ENCODE results near the gene POLA1.

POLA1 gene

DNA sequence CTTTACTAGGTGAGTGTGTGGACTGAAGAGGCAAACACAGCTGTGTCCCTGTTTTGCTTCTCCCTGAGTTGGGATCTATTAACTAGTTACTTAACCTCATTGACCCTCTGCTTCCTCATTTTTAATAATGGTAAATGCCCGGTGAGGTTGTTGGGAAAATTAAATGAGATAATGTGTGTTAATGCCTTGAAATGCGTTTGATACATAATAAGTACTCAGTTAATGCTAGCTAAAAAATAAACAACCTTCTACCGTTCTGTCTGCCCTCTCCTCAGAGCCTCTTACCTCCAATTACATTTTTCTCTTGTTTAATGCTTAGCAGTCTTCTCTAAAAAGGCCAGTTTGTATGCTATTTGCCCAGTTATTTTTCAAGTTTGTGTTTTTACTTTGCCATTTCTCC, 70.3 kb downstream of the POLA1 start:
- peaks cover 80% of the 10 kb centered on the region for H3K36me3 ChIP-seq (ENCODE audit: control insufficient read depth, low read depth, low read length)
- no peak overlapping the region for H3K9ac ChIP-seq (ENCODE audit: low read length)
- H3K4me3 ChIP-seq (ENCODE audit: low read length), result no peak overlapping the region
- no peaks in the 10 kb centered on the region for H3K4me1 ChIP-seq (ENCODE audit: control insufficient read depth, low read depth, low read length)
- H3K27me3 ChIP-seq (ENCODE audit: control insufficient read depth, insufficient read depth, low read length), result no peaks in the 10 kb centered on the region
- H3K27ac ChIP-seq (ENCODE audit: low read length), result no peak overlapping the region
- no peaks in the 10 kb centered on the region for H3K9me3 ChIP-seq (ENCODE audit: control insufficient read depth, low read depth, low read length)

DNA sequence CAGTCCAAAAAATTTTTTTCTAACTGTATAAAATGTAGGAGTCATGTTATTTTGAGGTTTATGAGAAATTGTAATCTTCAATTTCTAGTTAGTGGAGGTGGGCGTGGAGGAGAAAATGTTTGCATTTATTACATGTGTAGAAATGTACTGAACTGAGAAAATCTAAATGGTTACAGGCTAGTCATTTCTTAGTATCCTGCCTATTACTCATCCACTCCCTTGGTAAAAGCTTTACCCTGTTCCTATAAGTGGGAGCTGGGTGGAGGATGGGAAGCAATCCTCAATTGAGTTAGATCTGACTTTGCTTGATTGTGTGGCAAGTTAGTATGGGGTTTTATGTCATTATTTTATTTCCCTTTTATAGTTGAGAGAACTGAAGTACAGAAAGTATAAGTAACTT, 73.8 kb downstream of the POLA1 start:
- Histone ChIP-seq H3K36me3 (ENCODE audit: control insufficient read depth, low read depth, low read length) (peaks cover 68% of the 10 kb centered on the region), H3K27me3 (ENCODE audit: control insufficient read depth, insufficient read depth, low read length) (no peaks in the 10 kb centered on the region), H3K27ac (ENCODE audit: low read length) (no peak overlapping the region), H3K4me3 (ENCODE audit: low read length) (no peak overlapping the region), H3K9ac (ENCODE audit: low read length) (no peak overlapping the region), H3K9me3 (ENCODE audit: control insufficient read depth, low read depth, low read length) (no peaks in the 10 kb centered on the region), H3K4me1 (ENCODE audit: control insufficient read depth, low read depth, low read length) (no peaks in the 10 kb centered on the region)

DNA sequence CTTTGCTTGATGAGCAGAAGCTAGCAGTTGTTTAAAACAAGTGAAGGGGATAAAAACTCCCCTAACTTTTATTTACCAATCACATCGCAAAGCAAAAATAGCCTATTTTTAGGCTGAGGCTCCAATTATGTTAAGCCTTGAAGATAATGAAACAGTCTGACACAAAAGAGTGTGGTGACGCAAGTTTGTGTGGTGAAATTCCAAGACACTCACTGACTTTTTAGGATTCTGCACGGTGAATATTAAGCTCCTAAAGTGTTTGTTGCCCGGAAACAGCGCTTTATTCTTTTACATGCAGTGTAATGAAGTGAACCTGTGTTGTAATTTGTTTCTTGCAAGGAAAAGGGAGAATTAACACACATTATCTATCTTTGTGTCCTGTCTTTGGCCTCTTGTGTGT, 74.8 kb downstream of the POLA1 start:
- no peak overlapping the region for H3K9ac ChIP-seq (ENCODE audit: low read length)
- no peaks in the 10 kb centered on the region for H3K9me3 ChIP-seq (ENCODE audit: control insufficient read depth, low read depth, low read length)
- no peak overlapping the region for H3K27ac ChIP-seq (ENCODE audit: low read length)
- H3K4me3 ChIP-seq (ENCODE audit: low read length), result no peak overlapping the region
- no peaks in the 10 kb centered on the region for H3K4me1 ChIP-seq (ENCODE audit: control insufficient read depth, low read depth, low read length)
- H3K36me3 ChIP-seq (ENCODE audit: control insufficient read depth, low read depth, low read length), result peaks cover 74% of the 10 kb centered on the region
- H3K27me3 ChIP-seq (ENCODE audit: control insufficient read depth, insufficient read depth, low read length), result no peaks in the 10 kb centered on the region

DNA sequence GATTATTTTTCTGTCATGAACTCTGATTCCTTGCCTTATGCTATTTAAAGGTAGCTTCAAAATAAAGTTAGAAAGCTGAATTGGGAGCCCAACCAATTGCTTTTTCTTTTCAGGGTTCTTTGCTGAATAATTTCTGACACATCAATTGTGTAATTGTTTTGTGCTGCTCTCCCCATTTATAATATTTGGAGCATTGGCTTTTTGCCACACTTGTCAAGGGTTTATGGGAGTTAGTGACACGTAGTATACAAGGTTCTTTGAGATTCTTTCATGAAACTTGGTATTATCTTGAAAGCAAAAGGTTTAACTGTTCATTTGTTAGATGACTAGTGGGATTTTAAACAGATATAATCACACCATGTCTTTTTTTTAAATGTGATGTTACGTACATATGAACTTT, 80.9 kb downstream of the POLA1 start:
- Histone ChIP-seq H3K9ac (ENCODE audit: low read length) (no peak overlapping the region), H3K27me3 (ENCODE audit: control insufficient read depth, insufficient read depth, low read length) (no peaks in the 10 kb centered on the region), H3K9me3 (ENCODE audit: control insufficient read depth, low read depth, low read length) (no peaks in the 10 kb centered on the region), H3K36me3 (ENCODE audit: control insufficient read depth, low read depth, low read length) (peaks cover 56% of the 10 kb centered on the region), H3K27ac (ENCODE audit: low read length) (no peak overlapping the region), H3K4me3 (ENCODE audit: low read length) (no peak overlapping the region), H3K4me1 (ENCODE audit: control insufficient read depth, low read depth, low read length) (no peaks in the 10 kb centered on the region)

DNA sequence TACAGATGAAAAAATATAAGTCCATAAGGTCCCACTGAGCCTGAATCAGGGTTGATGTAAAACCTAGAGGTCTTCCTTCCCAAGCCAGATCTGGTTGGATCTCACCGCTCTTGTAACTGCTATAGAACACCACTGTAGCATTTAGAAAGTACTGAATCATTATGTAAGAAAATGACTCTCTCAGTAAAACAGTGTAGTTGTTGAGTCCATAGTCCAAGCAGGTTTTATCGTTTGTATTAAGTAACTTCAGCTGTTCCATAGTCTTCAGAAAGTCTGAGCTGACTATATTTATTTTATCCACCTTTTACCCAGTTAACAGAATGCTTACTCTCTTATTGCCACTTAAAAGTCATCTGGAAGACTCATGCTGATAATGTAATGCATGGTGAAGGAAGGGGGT, 82.2 kb downstream of the POLA1 start:
- Histone ChIP-seq H3K36me3 (ENCODE audit: control insufficient read depth, low read depth, low read length) (peaks cover 52% of the 10 kb centered on the region), H3K4me1 (ENCODE audit: control insufficient read depth, low read depth, low read length) (no peaks in the 10 kb centered on the region), H3K27ac (ENCODE audit: low read length) (no peak overlapping the region), H3K27me3 (ENCODE audit: control insufficient read depth, insufficient read depth, low read length) (no peaks in the 10 kb centered on the region), H3K4me3 (ENCODE audit: low read length) (no peak overlapping the region), H3K9ac (ENCODE audit: low read length) (no peak overlapping the region), H3K9me3 (ENCODE audit: control insufficient read depth, low read depth, low read length) (no peaks in the 10 kb centered on the region)

DNA sequence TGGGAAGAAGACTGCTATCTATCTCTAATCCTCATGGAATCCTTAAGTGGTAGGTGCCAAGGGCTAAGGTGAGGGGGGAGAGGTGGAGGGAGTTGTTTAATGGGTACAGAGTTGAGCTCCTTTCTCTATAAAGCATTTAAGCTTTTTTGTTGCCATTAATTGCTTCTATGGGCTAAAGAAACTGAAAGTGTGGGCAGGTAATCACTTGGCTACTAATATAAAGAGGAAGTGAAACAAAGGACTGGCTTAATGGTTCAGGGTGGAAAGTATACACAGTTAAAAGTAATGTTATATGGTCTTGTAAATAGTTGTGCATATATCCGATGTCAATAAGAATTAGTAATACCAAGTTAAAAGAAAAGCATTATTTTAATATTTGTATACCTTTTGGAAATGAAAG, 83.9 kb downstream of the POLA1 start:
- Histone ChIP-seq H3K9me3 (ENCODE audit: control insufficient read depth, low read depth, low read length) (no peaks in the 10 kb centered on the region), H3K27ac (ENCODE audit: low read length) (no peak overlapping the region), H3K4me1 (ENCODE audit: control insufficient read depth, low read depth, low read length) (no peaks in the 10 kb centered on the region), H3K4me3 (ENCODE audit: low read length) (no peak overlapping the region), H3K36me3 (ENCODE audit: control insufficient read depth, low read depth, low read length) (peaks cover 54% of the 10 kb centered on the region), H3K27me3 (ENCODE audit: control insufficient read depth, insufficient read depth, low read length) (no peaks in the 10 kb centered on the region), H3K9ac (ENCODE audit: low read length) (no peak overlapping the region)

DNA sequence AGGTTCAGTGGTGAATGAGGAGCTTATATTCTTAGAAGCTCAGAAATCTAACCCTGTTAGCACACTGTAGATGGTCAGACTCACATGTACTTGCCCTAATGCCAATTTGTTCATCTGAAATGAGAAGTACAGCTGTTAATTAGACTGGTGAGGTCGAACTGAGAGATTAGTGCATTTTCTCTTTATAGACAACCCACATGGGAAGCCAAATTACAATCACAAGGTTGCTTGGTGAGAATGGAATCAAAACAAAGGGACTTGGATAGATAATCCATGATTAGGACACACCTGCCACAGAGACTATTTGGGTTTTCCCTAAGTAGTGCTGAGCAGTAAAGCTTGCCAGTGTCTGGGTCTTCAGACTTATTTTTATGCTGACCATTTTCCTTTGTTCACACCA, 88.3 kb downstream of the POLA1 start:
- no peaks in the 10 kb centered on the region for H3K9me3 ChIP-seq (ENCODE audit: control insufficient read depth, low read depth, low read length)
- H3K27me3 ChIP-seq (ENCODE audit: control insufficient read depth, insufficient read depth, low read length), result no peaks in the 10 kb centered on the region
- no peak overlapping the region for H3K9ac ChIP-seq (ENCODE audit: low read length)
- H3K36me3 ChIP-seq (ENCODE audit: control insufficient read depth, low read depth, low read length), result peaks cover 44% of the 10 kb centered on the region
- H3K27ac ChIP-seq (ENCODE audit: low read length), result no peak overlapping the region
- no peak overlapping the region for H3K4me3 ChIP-seq (ENCODE audit: low read length)
- H3K4me1 ChIP-seq (ENCODE audit: control insufficient read depth, low read depth, low read length), result no peaks in the 10 kb centered on the region

DNA sequence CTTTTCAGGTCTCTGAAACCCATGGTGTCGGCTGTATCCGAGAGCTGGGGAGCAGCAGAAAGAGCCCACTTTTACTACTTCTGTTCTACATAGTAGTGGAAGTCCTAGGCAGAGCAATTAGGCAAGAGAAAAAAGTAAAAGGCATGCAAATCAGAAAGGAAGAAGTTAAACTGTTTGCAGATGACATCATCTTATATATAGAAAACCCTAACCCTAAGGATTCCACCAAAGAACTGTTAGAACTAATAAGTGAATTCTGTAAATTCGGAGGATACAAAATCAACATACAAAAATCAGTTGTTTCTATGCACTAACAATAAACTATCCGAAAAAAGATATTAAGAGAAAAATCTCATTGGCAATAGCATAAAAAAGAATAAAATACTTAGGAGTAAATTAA, 95.3 kb downstream of the POLA1 start:
- Histone ChIP-seq H3K9me3 (ENCODE audit: control insufficient read depth, low read depth, low read length) (no peaks in the 10 kb centered on the region), H3K9ac (ENCODE audit: low read length) (no peak overlapping the region), H3K27ac (ENCODE audit: low read length) (no peak overlapping the region), H3K36me3 (ENCODE audit: control insufficient read depth, low read depth, low read length) (peaks cover 11% of the 10 kb centered on the region), H3K4me1 (ENCODE audit: control insufficient read depth, low read depth, low read length) (peaks cover 6% of the 10 kb centered on the region), H3K27me3 (ENCODE audit: control insufficient read depth, insufficient read depth, low read length) (no peaks in the 10 kb centered on the region), H3K4me3 (ENCODE audit: low read length) (no peak overlapping the region)

DNA sequence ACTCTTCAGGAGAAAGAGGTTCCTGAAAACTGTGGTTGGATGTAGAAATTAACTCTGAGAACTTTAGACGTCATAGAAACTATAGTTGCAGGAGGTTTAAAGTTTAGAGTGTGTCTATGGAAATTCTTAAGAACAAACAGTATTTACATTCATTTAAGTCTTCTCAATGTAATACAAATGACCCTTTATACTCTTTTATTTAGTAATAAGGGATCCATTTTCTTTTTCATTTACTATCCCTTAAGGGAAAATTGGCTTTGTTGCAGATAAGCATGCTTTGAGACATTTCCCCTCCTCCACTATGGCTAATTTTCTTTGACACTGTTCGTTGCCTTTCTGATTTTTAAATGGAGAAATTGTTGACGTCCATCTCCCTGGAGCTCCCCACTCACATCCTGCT, 96.4 kb downstream of the POLA1 start:
- H3K36me3 ChIP-seq (ENCODE audit: control insufficient read depth, low read depth, low read length), result peaks cover 6% of the 10 kb centered on the region
- H3K4me1 ChIP-seq (ENCODE audit: control insufficient read depth, low read depth, low read length), result peaks cover 6% of the 10 kb centered on the region
- no peak overlapping the region for H3K4me3 ChIP-seq (ENCODE audit: low read length)
- H3K9me3 ChIP-seq (ENCODE audit: control insufficient read depth, low read depth, low read length), result no peaks in the 10 kb centered on the region
- no peak overlapping the region for H3K27ac ChIP-seq (ENCODE audit: low read length)
- no peaks in the 10 kb centered on the region for H3K27me3 ChIP-seq (ENCODE audit: control insufficient read depth, insufficient read depth, low read length)
- no peak overlapping the region for H3K9ac ChIP-seq (ENCODE audit: low read length)

DNA sequence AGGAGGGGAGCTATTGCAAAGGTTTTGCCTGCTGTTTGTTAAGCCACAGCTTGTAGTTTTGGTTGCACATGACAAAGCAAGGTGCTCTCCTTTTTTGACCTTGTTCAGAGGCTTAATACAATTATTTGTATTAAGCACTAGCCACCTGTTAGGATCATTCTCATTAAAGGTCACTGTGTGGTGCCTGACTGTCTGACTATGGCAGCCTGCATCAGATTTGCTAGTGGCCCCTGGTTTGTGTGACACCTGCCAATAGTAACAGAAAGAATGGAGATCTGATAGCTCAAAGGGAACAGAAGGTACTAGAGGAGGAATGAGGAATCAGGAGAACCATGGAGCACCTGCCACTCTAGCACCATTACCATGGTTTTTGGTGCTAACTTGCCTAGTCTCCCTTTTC, 102.5 kb downstream of the POLA1 start:
- H3K9me3 ChIP-seq (ENCODE audit: control insufficient read depth, low read depth, low read length), result no peaks in the 10 kb centered on the region
- no peak overlapping the region for H3K27ac ChIP-seq (ENCODE audit: low read length)
- H3K36me3 ChIP-seq (ENCODE audit: control insufficient read depth, low read depth, low read length), result peaks cover 17% of the 10 kb centered on the region
- no peaks in the 10 kb centered on the region for H3K4me1 ChIP-seq (ENCODE audit: control insufficient read depth, low read depth, low read length)
- no peak overlapping the region for H3K4me3 ChIP-seq (ENCODE audit: low read length)
- no peaks in the 10 kb centered on the region for H3K27me3 ChIP-seq (ENCODE audit: control insufficient read depth, insufficient read depth, low read length)
- H3K9ac ChIP-seq (ENCODE audit: low read length), result no peak overlapping the region

DNA sequence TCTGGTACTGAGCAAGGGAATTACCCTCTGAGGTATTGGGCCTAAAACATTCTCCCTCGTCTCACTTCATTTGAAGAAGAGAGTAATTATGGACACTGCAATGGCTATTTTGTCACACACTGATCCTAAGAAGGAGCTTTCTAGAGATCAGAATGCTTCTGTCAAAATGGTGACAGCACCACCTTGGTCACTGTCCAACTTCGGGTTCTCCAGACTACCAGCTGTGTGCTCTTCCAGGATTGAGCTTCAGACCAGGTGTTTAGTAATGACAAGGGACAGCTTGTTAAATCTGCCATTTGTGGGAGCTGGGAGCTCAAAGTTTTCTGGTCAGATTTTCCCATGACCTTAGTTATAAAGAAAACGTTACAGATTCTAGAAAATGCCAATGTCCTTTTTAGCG, 105.4 kb downstream of the POLA1 start:
- Histone ChIP-seq H3K4me1 (ENCODE audit: control insufficient read depth, low read depth, low read length) (no peaks in the 10 kb centered on the region), H3K4me3 (ENCODE audit: low read length) (no peak overlapping the region)

DNA sequence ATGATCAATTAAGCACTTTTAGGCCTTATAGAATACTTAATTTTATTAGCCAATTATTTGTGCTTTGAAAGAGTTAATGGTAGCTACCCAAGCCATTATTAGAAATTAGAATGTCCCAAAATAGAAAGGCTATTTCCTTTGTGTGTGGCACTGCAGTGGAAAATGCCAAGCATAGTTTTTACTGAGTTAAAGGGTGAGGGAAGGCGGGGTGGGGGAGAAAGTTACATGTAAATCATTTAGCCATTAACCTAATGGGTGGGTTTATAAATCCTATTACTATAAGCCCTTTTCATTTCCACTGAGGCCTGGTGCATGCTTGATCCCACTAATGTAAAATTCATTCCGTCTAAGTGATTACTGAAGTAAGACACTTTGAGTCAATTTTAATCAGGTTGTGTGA, 105.8 kb downstream of the POLA1 start:
- H3K27ac ChIP-seq (ENCODE audit: low read length), result no peak overlapping the region
- H3K4me1 ChIP-seq (ENCODE audit: control insufficient read depth, low read depth, low read length), result no peaks in the 10 kb centered on the region
- no peak overlapping the region for H3K9ac ChIP-seq (ENCODE audit: low read length)
- no peaks in the 10 kb centered on the region for H3K9me3 ChIP-seq (ENCODE audit: control insufficient read depth, low read depth, low read length)
- H3K27me3 ChIP-seq (ENCODE audit: control insufficient read depth, insufficient read depth, low read length), result no peaks in the 10 kb centered on the region
- peaks cover 20% of the 10 kb centered on the region for H3K36me3 ChIP-seq (ENCODE audit: control insufficient read depth, low read depth, low read length)
- no peak overlapping the region for H3K4me3 ChIP-seq (ENCODE audit: low read length)

More for the DNA sequence above, 105.4 kb downstream of the POLA1 start:
- peaks cover 17% of the 10 kb centered on the region for H3K36me3 ChIP-seq (ENCODE audit: control insufficient read depth, low read depth, low read length)
- H3K9me3 ChIP-seq (ENCODE audit: control insufficient read depth, low read depth, low read length), result no peaks in the 10 kb centered on the region
- no peaks in the 10 kb centered on the region for H3K27me3 ChIP-seq (ENCODE audit: control insufficient read depth, insufficient read depth, low read length)
- no peak overlapping the region for H3K27ac ChIP-seq (ENCODE audit: low read length)
- H3K9ac ChIP-seq (ENCODE audit: low read length), result no peak overlapping the region

All from iPS-18a (cell line).